Measurements from ENCODE around the gene ARHGAP30.

DNA sequence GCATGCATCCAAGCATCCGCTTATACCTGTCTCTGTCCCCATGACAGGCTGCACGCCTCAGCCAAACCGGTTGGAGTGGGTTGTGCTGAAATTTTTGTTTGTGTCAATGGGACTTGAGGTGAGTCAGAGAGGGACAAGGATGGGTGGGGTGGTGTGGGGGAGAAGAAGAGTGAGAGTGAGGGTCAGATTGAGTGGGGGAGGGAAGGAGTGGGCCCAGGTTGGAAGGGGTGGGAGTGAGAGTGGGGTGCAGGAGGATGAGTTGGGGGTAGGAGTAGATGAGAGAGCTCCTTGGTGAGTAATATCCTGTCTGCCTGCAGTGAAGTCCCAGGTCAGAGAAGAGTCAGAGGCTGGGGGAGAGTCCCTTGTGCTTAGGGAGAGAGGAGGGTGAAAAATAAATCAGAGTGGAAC, 22.9 kb upstream of the ARHGAP30 start:
- TF ChIP-seq, protein P1, sequence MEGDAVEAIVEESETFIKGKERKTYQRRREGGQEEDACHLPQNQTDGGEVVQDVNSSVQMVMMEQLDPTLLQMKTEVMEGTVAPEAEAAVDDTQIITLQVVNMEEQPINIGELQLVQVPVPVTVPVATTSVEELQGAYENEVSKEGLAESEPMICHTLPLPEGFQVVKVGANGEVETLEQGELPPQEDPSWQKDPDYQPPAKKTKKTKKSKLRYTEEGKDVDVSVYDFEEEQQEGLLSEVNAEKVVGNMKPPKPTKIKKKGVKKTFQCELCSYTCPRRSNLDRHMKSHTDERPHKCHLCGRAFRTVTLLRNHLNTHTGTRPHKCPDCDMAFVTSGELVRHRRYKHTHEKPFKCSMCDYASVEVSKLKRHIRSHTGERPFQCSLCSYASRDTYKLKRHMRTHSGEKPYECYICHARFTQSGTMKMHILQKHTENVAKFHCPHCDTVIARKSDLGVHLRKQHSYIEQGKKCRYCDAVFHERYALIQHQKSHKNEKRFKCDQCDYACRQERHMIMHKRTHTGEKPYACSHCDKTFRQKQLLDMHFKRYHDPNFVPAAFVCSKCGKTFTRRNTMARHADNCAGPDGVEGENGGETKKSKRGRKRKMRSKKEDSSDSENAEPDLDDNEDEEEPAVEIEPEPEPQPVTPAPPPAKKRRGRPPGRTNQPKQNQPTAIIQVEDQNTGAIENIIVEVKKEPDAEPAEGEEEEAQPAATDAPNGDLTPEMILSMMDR (IDR thresholded peaks at IDR 0.05): no peak
- TF ChIP-seq POLR2A (IDR thresholded peaks at IDR 0.05) (no peak), EP300 (IDR thresholded peaks at IDR 0.05) (no peak)

Measured in tibial nerve (tissue), 4 donors.